Measurements from ENCODE around the gene OR6P1.

DNA sequence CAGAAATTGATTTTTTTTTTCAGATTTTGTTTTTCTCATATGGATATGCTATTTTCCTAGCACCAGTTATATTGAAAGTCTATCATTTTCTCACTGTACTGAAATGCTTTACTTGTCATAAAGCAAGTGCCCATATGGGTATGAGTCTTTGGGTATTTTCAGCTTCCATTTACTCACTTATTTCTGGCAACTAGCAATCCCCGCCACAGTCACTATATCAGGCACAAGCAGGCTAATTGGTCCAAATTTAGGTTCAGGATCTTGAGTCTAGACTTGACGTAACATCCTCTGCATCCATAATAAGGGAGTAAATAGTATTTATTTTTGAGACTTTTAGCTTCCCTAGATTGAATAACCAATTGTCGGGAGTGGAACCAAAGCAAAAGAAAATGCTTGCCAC, 7.2 kb upstream of the OR6P1 start:
- TF ChIP-seq, protein P1, sequence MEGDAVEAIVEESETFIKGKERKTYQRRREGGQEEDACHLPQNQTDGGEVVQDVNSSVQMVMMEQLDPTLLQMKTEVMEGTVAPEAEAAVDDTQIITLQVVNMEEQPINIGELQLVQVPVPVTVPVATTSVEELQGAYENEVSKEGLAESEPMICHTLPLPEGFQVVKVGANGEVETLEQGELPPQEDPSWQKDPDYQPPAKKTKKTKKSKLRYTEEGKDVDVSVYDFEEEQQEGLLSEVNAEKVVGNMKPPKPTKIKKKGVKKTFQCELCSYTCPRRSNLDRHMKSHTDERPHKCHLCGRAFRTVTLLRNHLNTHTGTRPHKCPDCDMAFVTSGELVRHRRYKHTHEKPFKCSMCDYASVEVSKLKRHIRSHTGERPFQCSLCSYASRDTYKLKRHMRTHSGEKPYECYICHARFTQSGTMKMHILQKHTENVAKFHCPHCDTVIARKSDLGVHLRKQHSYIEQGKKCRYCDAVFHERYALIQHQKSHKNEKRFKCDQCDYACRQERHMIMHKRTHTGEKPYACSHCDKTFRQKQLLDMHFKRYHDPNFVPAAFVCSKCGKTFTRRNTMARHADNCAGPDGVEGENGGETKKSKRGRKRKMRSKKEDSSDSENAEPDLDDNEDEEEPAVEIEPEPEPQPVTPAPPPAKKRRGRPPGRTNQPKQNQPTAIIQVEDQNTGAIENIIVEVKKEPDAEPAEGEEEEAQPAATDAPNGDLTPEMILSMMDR (IDR thresholded peaks at IDR 0.05) = no peak
- TF ChIP-seq POLR2AphosphoS5 (IDR thresholded peaks at IDR 0.05) (no peak), EP300 (IDR thresholded peaks at IDR 0.05) (no peak)
